Muscle layer of duodenum (tissue), 2 donors: ENCODE data around the gene DCAF10.

ENCODE experiments used
- H3K27ac ChIP-seq: one replicate; pipeline ENCODE4 v1.7.0; 2013; ENCODE audit warnings: mild to moderate bottlenecking, low read length
- H3K27me3 ChIP-seq: one replicate; pipeline ENCODE4 v1.7.0; 2013; ENCODE audit warnings: low read depth, mild to moderate bottlenecking, control low read depth, low read length
- H3K36me3 ChIP-seq, 2 donors: one replicate each; pipeline ENCODE4 v1.7.0; 2013; ENCODE audit warnings: low read length in 2 of 2, control low read depth in 1 of 2, mild to moderate bottlenecking in 1 of 2; ENCODE audit not compliant: insufficient read depth in 2 of 2, control insufficient read depth in 1 of 2
- H3K4me1 ChIP-seq, 2 donors: one replicate each; pipeline ENCODE4 v1.7.0; 2013; ENCODE audit warnings: low read length in 2 of 2, mild to moderate bottlenecking in 2 of 2, control low read depth in 1 of 2, moderate library complexity in 1 of 2; ENCODE audit not compliant: insufficient read depth in 2 of 2, control insufficient read depth in 1 of 2
- H3K4me3 ChIP-seq, 2 donors: one replicate each; pipeline ENCODE4 v1.7.0; 2013; ENCODE audit warnings: low read length in 2 of 2, low read depth in 1 of 2, mild to moderate bottlenecking in 1 of 2
- H3K9me3 ChIP-seq, 2 donors: one replicate each; pipeline ENCODE4 v1.7.0; 2013; ENCODE audit warnings: low read length in 2 of 2, control low read depth in 1 of 2, mild to moderate bottlenecking in 1 of 2; ENCODE audit not compliant: control insufficient read depth in 1 of 2
- donor health status: healthy.

The DCAF10 gene

GRCh38 chr9:37769306-37769705, 31.3 kb upstream of the DCAF10 start:
- H3K9me3 ChIP-seq = no peaks in the 10 kb centered on the region
- peaks cover 4 to 18% of the 10 kb centered on the region in 2 donors for H3K36me3 ChIP-seq

GRCh38 chr9:37769995-37770394, 30.6 kb upstream of the DCAF10 start:
- H3K4me3 ChIP-seq = no peak overlapping the region
- peaks cover 7 to 23% of the 10 kb centered on the region in 2 donors for H3K36me3 ChIP-seq
- H3K9me3 ChIP-seq = no peaks in the 10 kb centered on the region
- H3K27ac ChIP-seq = no peak overlapping the region
- H3K4me1 ChIP-seq = no peaks in the 10 kb centered on the region
- H3K27me3 ChIP-seq = no peaks in the 10 kb centered on the region

More at GRCh38 chr9:37769306-37769705, 31.3 kb upstream of the DCAF10 start:
- no peak overlapping the region for H3K27ac ChIP-seq
- no peaks in the 10 kb centered on the region for H3K27me3 ChIP-seq
- H3K4me1 ChIP-seq = no peaks in the 10 kb centered on the region
- no peak overlapping the region for H3K4me3 ChIP-seq

- no peak overlapping the region for H3K27ac ChIP-seq
- H3K4me1 ChIP-seq = no peaks in the 10 kb centered on the region
- H3K36me3 ChIP-seq = peaks cover 32 to 70% of the 10 kb centered on the region in 2 donors
- H3K27me3 ChIP-seq = no peaks in the 10 kb centered on the region
- no peaks in the 10 kb centered on the region for H3K9me3 ChIP-seq
- H3K4me3 ChIP-seq = no peak overlapping the region
Measured at GRCh38 chr9:37775216-37775919, 25.2 kb upstream of the DCAF10 start.

GRCh38 chr9:37776328-37776727, 24.3 kb upstream of the DCAF10 start:
- no peaks in the 10 kb centered on the region for H3K9me3 ChIP-seq
- H3K4me3 ChIP-seq = no peak overlapping the region
- no peaks in the 10 kb centered on the region for H3K27me3 ChIP-seq
- peaks cover 36 to 75% of the 10 kb centered on the region in 2 donors for H3K36me3 ChIP-seq
- no peak overlapping the region for H3K27ac ChIP-seq
- H3K4me1 ChIP-seq = no peaks in the 10 kb centered on the region

- Histone ChIP-seq H3K4me1 (peaks cover 0 to 9% of the 10 kb centered on the region in 2 donors), H3K27ac (no peak overlapping the region), H3K27me3 (no peaks in the 10 kb centered on the region), H3K4me3 (no peak overlapping the region), H3K36me3 (peaks cover 51 to 89% of the 10 kb centered on the region in 2 donors), H3K9me3 (no peaks in the 10 kb centered on the region)
Measured at GRCh38 chr9:37778534-37778933, 22.1 kb upstream of the DCAF10 start.

- Histone ChIP-seq H3K36me3 (peaks cover 34 to 42% of the 10 kb centered on the region in 2 donors), H3K27ac (peak overlapping the region; percentile 72), H3K9me3 (no peaks in the 10 kb centered on the region), H3K4me1 (peaks cover 6 to 22% of the 10 kb centered on the region in 2 donors), H3K4me3 (peak overlapping the region; percentile 88 to 99), H3K27me3 (no peaks in the 10 kb centered on the region)
Measured at GRCh38 chr9:37784291-37784615, 16.3 kb upstream of the DCAF10 start.

GRCh38 chr9:37784616-37785483, 15.7 kb upstream of the DCAF10 start, which contains the start of gene EXOSC3:
EXOSC3 (minus strand) TSS chr9:37785064; CDS start chr9:37785044, 20 bp downstream.
- Histone ChIP-seq H3K9me3 (no peaks in the 10 kb centered on the region), H3K4me3 (peak within 1 kb of the TSS; percentile 88 to 99), H3K36me3 (peaks cover 28 to 36% of the 10 kb centered on the region in 2 donors), H3K27ac (peak within 1 kb of the TSS; percentile 72), H3K4me1 (peaks cover 6 to 22% of the 10 kb centered on the region in 2 donors), H3K27me3 (no peaks in the 10 kb centered on the region)

- Histone ChIP-seq H3K27me3 (no peaks in the 10 kb centered on the region), H3K4me1 (peaks cover 6 to 22% of the 10 kb centered on the region in 2 donors), H3K4me3 (no peak overlapping the region), H3K36me3 (peaks cover 12 to 14% of the 10 kb centered on the region in 2 donors), H3K27ac (no peak overlapping the region), H3K9me3 (no peaks in the 10 kb centered on the region)
Measured at GRCh38 chr9:37787059-37787458, 13.5 kb upstream of the DCAF10 start.

GRCh38 chr9:37788332-37788731, 12.3 kb upstream of the DCAF10 start:
- Histone ChIP-seq H3K4me1 (peaks cover 6 to 14% of the 10 kb centered on the region in 2 donors), H3K27me3 (no peaks in the 10 kb centered on the region), H3K4me3 (no peak overlapping the region), H3K27ac (no peak overlapping the region), H3K36me3 (peaks cover under 1 to 2% of the 10 kb centered on the region in 2 donors), H3K9me3 (no peaks in the 10 kb centered on the region)

- Histone ChIP-seq H3K4me1 (peaks cover 0 to 3% of the 10 kb centered on the region in 2 donors), H3K4me3 (no peak overlapping the region), H3K27ac (no peak overlapping the region), H3K27me3 (no peaks in the 10 kb centered on the region), H3K9me3 (no peaks in the 10 kb centered on the region), H3K36me3 (no peaks in the 10 kb centered on the region)
Measured at GRCh38 chr9:37790096-37790495, 10.5 kb upstream of the DCAF10 start.

GRCh38 chr9:37792122-37792521, 8.5 kb upstream of the DCAF10 start:
- no peaks in the 10 kb centered on the region for H3K9me3 ChIP-seq
- no peaks in the 10 kb centered on the region for H3K36me3 ChIP-seq
- H3K4me1 ChIP-seq = no peaks in the 10 kb centered on the region
- H3K27me3 ChIP-seq = no peaks in the 10 kb centered on the region
- no peak overlapping the region for H3K4me3 ChIP-seq
- H3K27ac ChIP-seq = no peak overlapping the region
